Inflammatory macrophage (primary cell): ENCODE measurements around the gene RMDN3.
A peak's percentile ranks its signal among the peaks of the same experiment; 100 is the strongest.

Experiments used
- DNase-seq, 2 donors: peaks; one replicate each; pipeline ENCODE4 v3.0.0-alpha.2; 2020 to 2022
- total RNA-seq, 18 experiments: gene quantifications; one replicate each; lab custom pipeline; 2026; ENCODE audit warnings: mixed read lengths in 6 of 18, inconsistent platforms in 2 of 18; lab: John Stamatoyannopoulos, UW

RMDN3 gene, protein sequence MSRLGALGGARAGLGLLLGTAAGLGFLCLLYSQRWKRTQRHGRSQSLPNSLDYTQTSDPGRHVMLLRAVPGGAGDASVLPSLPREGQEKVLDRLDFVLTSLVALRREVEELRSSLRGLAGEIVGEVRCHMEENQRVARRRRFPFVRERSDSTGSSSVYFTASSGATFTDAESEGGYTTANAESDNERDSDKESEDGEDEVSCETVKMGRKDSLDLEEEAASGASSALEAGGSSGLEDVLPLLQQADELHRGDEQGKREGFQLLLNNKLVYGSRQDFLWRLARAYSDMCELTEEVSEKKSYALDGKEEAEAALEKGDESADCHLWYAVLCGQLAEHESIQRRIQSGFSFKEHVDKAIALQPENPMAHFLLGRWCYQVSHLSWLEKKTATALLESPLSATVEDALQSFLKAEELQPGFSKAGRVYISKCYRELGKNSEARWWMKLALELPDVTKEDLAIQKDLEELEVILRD
- 42.2 to 152 (median 81.4) reads per million in 18 experiments for total RNA-seq

DNA sequence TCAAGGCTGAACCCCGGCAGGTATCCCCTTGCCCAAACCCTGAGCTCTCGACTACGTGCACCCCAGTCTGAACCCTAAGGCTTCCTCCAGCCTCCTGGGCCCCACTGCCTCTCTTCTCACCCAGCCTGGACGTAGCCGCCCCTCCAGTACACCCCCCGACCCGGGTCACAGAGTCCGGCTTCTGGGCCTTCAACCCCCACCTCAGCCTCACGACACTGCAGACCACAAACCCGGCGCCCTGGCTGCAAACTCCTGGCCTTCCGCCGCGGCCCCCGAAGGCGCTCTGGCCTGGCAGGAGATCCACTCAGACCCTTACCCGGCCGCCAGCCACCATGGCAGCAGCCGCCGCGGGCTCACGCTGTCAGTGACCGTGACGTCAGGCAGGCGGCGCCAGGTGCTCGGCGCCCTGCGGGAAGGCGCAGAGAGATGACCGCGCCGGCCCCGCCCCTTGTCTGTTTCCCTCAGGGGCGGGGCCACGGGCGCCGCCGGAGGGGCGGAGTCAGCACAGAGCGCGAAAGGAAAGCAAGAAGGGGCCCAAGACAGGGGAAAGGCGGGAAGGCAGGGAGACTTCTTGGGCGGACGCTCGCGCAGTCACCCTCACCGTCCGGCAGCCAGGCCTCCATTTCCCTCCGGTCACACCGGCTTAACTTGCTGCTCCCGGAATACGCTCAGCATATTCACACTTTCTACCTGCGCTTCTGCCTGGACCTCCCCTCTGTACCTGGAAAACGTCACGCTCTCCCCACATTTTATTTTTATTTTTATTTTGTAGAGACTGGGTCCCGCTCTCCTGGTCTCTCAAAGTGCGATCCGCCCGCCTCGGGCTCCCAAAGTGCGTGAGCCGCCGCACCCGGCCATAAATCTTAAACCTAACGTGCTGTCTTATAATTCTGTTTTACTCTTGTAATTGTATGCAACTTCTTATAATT, at the start of gene RMDN3:
Gene RMDN3, minus strand, starts transcription at position 372 of the 929 bp plus-strand sequence. CDS start 471 bp downstream, outside the sequence.
- DNase-seq: peak; percentile 95 to 96

DNA sequence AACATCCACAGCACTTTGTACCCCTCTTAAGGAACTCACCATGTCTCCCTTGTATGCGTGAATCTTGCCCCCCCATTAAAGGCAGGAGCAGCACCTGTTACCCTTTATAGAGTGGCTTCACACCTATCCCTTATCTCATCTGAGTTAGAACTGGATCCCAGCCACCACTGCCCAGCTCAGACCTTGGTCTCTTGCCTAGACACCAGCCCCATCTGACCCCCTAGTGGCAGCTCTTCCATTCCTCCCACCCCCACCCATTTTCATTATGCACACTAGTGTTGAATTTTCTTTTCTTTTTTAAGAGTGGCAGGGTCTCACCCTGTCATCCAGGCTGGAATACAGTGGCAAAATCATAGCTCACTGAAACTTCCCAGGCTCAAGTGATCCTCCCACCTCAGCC, 48.6 kb upstream of the RMDN3 start:
- DNase-seq: no peak

DNA sequence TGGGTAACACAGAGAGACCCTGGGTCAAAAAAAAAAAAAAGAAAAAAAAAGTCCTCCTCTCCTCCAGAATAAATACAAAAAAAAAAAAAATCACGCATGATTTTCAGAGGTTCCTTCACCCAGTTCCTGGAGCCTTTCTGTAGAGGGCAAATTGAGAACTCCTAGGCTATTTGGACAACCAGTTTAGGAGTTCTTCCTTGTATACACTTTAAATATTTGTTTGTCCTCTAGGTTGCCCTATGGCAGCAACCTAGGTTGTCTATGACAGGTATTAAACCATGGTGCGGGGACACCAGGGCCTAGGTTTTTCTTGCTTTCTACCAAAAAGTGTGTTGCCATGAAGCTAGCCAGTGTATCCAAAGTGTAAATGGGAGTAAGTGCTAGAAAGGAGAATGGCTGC, 48.0 kb upstream of the RMDN3 start:
- DNase-seq: no peak

DNA sequence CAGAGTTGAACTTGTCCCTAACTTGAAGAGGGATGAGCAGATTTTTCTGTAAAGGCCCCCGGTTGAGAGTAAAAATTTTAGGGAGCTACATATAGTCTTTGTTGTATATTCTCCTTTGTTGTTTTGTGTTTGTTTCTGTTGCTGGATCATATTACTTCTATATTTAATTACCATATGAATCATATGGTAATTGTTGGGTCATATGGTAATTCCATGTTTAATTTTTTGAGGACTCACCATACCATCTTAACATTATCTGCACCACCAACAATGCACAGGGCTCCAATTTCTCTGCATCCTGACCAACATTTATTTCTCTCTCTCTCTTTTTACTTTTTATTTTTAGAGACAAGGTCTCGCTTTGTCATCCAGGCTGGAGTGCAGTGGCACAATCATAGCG, 44.5 kb upstream of the RMDN3 start:
- no peak for DNase-seq

DNA sequence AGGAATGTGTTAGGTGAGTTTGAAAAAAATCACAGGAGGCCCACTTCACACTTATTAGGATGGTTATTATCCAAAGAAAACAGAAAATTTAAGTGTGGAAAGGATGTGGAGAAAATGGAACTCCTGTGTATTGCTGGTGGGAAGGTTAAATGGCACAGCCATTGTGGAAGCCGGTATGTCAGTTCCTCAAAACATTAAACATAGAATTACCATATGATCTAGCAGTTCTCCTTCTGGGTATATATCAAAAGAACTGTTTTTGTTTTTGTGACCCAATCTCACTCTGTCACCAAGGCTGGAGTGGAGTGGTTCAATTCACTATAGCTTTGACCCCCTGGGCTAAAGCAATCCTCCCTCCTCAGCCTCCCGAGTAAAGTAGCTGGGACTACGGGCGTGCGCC, 41.5 kb upstream of the RMDN3 start:
- DNase-seq: peak; percentile 51 to 67

DNA sequence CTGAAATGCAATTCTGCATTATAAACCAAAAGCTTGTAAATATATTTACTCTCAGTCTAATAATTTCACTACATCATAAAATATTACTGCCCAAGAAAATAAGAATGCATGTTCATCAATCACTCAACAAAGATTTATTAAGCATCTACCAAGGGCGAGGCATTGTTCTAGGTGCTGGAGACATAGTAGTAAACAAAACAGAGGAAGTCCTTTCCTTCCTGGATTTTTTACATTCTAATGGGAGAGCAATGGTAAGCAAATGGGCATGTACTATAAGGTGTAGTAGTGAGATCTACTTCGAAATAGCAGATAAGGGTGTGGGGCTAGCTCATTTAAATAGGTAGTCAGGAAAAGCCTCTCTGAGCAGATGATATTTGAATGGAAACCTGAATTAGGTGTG, 41.0 kb upstream of the RMDN3 start:
- DNase-seq: no peak

DNA sequence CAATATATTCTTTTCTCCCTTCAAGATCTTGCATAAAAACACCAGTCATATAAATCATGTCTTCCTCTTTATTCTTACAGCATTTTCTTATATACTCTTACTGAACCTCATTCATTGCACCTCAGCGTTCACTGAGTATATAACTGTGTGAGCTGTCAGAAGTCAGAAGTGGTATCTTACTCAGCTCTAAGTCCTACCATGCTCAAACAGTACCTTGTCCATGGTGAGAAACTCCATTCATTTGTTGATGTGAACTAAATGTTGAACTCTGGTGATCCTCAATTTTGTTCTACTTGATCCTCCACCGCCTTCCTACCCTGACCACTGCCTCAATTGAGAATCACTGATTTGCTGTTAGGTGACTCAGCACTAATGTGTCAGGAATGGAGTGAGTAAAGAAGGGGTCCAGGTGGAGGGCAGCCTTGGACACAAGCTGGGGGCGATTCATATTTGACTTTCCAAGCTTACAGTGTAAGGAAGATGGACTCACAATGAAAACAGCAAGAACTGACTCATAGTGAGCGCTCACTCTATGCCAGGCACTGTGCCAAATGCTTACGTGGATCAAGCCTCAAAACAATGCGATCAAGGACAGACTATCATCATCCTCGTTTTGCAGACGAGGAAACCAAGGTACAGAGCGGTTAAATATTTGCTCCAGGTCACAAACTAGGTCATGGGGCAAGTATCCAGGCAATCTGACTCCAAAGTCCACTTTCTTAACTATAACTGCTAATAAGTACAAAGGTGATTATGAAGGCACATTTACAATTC, 38.3 kb upstream of the RMDN3 start:
- DNase-seq: peak in 1 of 2 donors; percentile 12

DNA sequence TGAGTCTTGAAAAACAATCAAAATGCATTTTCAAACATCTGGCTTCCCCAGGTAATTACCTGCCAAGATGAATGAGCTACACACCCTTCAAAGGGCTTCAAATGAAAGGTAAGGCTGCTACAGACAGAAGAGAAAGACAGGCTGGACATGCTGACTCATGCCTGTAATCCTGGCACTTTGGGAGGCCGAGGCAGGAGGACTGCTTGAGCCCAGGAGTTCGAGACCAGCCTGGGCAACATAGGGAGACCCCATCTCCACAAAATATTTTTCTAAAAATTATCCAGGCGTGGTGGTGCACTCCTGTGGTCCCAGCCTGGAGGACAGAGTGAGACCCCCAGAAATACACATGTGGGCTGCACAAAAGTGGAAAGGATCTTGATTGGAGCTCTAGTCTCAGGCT, 37.3 kb upstream of the RMDN3 start:
- no peak for DNase-seq

DNA sequence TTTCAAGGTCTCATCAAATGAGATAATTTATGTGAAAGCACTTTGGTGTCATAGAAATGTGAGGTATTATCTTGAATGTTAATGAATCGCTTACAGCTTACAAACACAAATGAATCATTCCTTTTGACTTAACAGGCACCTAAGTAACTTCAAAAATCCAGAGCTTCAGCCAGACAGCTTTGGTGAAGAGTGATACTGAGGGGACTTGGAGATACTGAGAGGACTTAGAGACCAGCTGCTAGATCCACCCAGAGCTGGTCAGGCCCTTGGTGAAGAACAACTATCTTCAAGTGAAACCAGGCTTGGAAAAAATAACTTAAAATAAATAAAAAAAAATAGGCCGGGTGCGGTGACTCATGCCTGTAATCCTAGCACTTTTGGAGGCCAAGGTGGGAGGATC, 35.7 kb upstream of the RMDN3 start:
- DNase-seq: no peak

DNA sequence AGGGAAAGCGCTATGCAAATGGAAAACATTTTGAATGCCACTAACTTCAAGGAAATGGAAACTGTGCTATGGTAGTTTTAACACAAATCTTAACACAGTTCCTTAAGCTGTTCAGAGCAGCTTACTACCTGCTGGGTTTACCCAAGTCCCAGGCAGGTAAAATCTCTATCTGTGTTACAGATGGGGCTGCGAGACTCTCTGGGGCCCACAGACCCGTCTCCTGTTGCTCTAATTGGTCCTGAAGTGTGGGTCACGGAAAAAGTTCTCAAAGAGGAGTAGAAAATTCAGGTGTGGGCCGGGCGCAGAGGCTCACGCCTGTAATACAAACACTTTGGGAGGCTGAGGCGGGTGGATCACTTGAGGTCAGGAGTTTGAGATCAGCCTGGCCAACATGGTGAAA, 34.9 kb upstream of the RMDN3 start:
- no peak for DNase-seq

DNA sequence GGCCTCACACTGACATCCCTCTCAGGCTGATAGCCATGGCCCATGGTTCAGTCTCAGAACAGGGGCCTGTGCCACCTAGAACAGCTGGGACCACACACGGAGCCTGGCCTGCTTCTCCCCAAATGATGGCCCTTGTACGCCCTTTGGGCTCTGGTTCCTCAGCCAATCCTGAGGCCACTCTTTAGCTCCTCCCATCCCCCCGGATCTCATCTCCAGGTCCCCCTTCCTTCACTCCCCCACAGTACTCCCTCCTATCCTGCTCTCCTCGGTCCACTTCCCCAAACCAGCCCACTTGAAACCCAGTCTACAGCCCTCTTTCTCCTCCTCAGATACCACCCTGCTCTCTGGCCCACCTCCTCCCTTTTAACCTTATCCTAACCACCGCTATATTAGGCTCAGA, 34.1 kb upstream of the RMDN3 start:
- no peak for DNase-seq

DNA sequence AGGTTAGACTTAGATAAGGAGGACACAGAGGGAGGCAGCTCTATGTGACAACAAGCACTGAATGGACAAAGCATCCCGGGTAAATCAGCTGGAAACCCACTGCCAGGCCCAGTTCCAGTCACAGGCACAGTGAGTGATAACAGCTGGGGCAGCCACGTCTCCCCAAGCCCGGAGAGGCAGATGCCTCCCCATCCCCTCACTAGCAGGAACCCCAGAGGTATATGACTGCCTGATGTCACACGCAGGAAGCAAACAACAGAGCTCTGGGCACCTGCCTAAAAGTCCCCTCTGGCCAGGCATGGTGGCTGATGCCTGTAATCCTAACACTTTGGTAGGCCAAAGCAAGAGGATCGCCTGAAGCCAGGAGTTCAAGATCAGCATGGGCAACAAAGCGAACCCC, 32.9 kb upstream of the RMDN3 start:
- no peak for DNase-seq

DNA sequence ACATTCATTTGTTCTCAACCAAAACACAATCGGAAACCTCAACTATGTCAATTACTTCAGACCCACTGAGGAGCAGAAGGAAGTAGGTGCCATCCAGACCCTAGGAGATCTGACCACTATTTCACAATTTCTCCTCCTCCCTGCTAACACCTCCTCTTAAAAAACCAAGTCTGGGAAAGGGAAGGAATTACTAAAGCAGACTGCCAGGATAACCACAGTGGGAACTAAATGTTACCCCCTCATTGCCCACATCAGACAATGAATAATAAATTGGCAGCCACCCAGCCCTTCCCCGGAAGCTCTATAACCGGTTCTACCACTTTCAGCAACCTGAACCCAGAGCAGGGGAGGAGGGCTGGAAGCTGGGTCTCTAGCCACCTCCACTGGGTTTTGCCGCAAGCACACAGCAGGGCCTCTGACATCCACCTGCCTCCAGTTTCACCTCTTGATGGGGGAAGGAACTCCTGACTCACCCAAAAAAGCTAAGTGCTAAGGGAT, 32.3 kb upstream of the RMDN3 start:
- DNase-seq: peak in 1 of 2 donors; percentile 34

DNA sequence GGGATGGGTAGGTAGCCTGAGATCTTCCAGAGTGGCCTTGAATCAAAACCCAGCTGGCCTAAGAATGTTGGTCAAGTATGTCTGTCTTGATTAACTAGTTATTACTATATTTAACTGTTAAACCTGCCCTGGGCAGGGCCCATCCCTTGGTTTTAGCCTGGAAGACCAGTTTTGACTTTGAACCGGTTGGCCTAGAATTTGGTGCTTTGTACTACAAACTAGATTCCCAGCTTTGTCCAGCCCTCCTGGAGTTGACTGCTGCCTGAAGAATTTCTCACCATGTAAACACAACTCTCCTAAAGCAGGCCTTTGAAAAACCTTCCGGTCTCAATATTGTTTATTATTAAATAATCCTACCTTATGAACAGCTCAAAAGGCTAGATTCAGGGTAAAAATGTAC, 30.8 kb upstream of the RMDN3 start:
- DNase-seq: no peak

DNA sequence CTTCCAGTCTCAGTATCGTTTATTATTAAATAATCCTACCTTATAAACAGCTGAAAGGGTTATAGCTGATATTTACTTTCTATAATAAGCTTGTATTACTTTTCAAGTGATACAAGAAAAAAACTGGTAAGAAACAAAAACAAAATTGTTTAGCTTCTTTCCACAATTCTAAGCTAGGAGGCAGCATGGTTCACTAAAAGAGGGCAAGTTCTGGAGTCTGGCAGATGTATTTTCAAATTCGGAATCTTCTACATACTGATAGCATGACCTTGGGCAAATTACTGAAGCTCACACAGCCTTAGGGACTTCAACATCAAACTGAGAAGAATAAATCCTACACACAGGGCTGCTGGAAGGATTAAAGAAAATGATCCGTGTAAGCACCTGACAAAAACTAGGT, 30.1 kb upstream of the RMDN3 start:
- no peak for DNase-seq

DNA sequence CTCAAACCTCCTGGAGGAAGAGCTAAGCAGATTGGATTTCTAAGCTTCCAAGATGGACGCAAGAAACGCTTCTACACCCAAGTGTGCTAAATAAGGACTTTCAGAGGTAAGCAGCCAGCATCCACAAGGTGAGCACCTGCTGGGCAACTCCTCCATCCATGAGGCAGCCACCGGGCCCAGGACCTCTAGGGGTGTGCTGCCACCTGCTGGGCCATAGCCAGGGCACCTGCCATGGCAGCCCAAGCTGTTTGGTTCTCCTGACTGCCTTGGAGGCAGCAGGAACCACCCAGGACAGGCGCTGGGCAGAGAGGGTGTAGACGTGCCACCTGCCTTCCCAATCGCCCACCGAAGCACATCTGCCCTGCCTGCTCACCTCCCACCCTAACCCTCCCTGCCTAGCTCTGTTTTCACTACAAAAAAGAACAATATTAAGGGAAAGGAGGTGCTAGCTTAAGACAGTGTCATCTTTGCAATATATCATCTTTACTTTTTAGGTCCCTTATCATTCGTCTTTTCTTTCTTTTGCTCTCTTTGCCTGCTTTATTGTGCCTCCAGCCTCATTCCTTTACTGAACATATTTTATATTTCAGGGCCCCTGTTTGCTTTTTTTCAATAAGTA, 27.7 kb upstream of the RMDN3 start:
- peak; percentile 33 to 65 for DNase-seq

DNA sequence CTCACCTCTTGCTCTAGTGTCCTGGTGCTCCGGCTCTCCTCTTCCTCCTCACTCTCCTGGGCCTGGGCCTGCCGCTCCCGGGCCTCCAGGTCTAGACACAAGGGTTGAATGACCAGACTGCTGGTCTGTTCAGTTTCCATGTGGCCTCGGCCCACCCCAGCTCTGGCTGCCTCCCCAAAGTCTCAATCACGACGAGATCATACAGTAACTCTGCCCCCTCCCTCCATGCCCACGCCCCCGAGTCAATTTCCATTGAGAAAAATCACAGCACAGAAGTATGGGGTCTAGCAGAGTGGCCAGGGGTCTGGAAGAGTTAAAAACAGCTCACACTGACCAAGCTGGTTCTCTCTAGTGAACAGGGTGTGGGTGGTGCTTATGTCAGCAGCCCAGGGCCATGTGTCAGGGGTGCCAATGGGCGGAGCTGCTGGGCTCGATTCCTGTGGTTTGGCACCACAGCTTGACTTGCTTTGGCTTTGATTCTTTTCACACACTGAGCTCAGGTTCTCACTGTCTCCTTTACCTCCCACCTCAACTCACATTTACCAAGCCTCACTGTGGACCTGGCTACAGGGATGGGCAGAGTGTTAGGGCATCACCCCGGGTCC, 21.6 kb upstream of the RMDN3 start:
- DNase-seq: peak; percentile 55 to 72

DNA sequence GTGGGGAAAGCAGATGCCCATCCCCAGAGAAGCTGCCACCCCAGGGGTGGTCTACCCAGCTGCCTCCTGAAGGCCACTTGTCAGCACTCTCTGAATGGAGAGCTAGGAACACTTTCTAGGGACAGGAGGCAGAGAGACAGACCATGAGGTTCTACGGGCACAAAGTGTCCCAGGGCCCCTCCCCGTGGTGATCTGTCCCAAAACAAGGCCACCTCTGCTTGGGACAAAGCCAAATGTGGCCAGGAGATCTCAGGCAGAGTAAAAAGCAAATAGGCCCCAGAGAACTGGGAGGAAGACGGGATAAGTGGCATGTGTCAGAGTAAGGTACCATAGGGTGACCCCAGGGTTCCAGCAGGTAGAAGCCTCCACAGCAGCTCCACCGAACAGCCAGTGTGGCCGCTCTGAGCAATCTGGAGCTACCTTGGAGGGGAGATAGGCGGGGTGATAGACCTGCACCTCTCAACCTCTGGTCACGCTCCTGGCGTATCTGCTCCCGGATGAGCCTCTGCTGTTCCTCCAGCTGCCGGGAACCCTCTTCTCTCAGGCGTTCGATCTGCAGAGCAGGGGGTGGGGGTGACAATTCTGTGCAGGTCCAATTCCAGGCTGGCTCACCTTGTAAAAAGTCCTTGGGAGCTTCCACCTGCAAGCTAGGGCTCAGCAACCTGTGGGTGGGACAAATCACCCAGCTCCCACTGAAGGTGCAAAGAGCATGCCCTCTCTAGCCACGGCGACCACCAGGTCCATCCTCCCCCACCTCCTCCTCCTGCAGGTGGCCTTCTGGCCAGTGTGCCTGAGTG, 20.9 kb upstream of the RMDN3 start:
- DNase-seq: no peak

DNA sequence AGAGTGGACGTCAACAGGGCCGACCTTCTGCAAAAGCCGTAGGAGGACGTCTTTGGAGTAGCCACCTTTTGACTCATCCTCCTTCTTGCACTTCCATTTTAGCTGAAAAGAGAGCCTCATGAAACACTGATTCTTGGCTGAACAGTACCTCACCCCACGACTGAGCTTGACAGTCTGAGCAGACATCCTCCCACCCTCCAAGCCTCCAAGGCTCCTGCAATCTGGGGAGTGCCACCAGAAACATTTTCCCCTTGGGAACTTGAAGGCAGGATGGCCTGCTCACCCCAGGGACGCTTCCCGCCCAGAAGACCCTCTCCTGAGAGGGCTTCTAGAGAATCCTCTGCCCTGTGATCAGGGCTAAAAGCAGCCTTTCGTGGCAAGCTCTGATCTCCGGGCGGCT, 20.0 kb upstream of the RMDN3 start:
- DNase-seq: no peak

DNA sequence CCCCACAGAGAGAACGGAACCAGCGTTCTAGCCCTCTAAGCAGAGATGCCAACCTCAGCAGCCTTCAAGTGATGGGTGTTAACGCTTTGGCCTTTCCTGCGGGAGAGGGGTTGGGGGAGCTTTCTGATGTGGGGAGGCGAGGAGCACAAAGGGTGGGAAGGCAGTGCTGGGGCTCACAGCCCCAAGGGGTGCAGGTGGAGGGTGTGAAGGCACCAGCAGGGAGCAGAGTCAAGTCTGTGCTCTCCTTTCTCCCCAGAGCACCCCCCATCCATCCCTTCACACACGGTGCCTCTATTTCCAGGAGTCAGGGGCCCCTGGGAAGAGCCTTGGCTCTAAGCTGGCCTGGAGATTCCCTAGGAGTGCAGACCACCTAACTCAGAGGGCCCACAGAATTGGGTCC, 18.8 kb upstream of the RMDN3 start:
- no peak for DNase-seq

DNA sequence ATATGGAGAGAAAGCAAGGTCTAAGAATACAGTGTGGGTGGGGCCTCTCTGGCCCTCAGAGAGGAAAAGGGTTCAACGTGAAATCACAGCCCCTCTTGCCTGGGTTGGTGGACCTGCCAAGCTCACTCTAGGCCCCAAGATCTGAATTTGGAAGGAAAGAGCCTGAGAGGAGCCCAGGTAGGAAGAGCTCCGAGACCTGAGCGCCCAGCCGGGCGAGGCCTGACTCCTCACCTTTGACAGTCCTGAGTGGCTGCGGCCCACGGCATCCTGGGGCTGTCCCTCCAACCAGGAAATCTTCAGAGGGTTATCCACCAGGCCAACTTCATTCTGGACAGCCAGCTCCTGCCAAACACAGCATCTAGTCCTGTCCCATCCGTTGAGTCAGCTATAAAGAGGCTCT, 18.4 kb upstream of the RMDN3 start:
- no peak for DNase-seq
